Measurements from ENCODE around the gene ITGA6.

ITGA6 gene

DNA sequence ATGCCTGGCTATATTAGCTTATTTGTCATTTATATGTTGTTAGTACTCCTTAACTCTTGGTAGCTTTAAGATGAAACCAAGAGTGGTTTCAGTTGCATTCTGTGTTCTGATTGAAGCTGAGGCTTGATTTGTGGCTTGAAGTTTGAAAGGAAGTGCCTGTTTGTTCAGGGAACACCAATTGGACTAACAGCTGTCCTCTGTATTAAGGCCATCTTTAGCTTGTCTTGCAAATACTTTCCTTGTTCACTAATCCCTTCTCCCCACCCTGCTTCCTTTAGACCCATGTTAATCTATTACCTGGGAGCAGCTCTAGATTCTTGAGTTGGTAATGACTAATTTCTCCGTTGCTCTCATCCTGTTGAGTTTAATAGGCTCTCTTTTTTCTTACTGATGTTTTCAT is 13.4 kb downstream of the ITGA6 start:
- no peak for DNase-seq (ENCODE audit: low read depth in 2 of 2)

DNA sequence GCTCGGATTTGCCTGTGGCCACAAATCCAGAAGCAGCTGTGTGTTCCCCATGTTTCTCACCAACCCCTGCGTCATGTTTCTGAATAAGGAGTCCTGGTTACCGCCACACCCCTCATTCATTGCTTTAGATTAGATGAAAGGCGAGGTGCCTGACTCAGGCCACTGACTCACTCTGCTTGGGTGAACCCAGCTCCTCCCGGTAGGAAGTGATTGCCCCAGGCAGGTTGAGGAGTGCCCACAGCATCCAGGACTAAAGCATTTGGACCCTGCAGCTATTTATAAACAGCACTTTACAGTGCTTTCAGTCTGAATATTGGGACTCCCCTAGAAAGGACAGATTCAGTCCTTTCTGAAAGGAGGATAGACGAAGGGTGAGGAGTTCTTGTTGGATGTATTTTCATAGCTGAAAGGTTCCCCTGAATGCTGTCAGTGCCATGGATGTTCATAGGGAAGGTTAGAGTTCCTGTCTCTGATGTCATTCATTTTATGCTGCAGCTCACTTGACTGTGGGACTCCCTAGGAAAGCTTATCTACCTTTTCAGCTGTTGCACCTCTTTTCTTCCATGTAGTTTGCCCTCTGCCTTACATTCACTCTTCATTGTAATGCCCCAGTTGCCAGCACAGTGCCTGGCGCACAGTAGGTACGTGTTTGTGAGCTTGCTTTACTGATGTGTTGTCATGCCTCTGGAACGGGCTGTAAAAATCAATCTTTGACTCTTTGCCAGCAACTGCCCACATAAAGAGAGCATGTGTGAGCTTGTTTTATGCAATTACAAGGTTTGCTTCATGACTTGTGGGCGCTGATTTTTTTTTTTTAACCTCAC is 14.9 kb downstream of the ITGA6 start:
- peak in 1 of 2 donors; percentile 22 for DNase-seq (ENCODE audit: low read depth in 2 of 2)

DNA sequence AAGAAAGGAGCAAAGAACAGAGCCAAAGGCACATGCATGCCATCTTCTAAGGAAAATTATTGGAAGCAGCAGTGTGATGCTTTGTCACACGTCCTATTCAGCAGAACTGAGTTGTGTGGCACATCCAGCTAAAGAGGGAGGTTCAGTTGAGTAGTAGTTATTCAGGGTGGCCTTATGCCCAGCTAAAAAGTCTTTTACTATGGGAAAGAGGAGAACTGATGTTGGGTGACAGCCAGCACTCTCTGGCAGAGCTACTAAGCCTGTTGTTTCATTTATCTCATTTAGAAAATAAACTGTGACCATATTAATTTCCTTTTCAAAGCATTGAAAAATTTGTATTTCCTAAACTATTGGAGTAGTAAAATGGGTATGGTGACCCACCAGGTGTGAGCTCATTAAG is 18.5 kb downstream of the ITGA6 start:
- no peak for DNase-seq (ENCODE audit: low read depth in 2 of 2)

DNA sequence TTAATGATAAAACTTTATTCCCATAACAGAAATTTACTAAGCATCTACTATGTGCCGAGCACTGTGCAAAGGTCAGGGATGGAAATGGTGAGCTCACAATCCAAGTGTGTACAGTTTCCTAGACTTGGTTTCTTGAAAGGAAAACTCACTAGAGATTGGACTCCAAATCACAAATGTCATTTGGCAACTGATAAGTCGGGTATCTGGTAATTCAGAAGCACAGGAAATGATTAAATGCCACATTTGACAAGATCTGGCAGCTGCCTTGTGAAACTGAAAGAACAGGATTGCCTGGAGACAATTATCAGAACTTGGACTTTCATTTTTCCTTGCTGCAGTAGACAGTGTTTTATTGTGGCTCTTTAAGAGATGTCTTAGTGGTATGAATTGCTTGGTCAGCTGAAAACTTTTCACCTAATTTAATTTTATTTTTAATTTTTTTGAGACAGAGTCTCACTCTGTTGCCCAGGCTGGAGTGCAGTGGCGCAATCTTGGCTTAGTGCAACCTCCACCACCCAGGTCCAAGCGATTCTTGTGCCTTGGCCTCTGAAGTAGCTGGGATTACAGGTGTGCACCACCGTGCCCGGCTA is 19.2 kb downstream of the ITGA6 start:
- DNase-seq (ENCODE audit: low read depth in 2 of 2) = no peak

DNA sequence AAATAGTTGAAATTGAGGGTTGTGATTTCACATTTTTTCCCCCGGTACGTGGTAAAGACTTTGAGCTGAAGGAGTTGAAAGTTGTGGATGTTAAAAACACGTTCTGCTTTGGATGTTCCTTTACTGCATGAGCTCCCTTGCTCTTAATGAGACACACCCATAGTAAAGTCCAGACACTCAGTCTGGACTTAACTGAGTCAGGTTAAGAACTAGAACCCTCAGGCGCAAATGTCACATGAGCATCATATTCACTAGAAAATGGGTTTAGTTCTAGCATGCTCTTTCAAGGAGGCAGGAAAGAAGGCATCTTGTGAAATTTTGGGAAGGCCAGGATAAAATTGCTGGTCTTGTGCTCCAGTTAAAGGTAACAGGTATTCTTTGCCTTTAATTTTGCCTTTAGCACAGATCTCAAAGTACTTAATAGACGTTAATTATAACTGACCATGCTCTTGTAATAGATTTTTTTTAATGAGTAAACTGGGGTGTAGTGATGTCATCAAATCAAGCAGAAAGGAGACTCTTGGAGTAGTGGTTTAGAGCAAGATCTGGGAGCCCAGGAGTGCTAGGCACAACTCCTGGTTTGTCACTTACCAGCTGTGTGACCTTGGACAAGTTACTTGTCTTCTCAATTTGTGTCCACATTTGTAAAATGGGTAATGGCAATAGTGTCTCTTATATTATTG is 20.6 kb downstream of the ITGA6 start:
- DNase-seq (ENCODE audit: low read depth in 2 of 2) = no peak

DNA sequence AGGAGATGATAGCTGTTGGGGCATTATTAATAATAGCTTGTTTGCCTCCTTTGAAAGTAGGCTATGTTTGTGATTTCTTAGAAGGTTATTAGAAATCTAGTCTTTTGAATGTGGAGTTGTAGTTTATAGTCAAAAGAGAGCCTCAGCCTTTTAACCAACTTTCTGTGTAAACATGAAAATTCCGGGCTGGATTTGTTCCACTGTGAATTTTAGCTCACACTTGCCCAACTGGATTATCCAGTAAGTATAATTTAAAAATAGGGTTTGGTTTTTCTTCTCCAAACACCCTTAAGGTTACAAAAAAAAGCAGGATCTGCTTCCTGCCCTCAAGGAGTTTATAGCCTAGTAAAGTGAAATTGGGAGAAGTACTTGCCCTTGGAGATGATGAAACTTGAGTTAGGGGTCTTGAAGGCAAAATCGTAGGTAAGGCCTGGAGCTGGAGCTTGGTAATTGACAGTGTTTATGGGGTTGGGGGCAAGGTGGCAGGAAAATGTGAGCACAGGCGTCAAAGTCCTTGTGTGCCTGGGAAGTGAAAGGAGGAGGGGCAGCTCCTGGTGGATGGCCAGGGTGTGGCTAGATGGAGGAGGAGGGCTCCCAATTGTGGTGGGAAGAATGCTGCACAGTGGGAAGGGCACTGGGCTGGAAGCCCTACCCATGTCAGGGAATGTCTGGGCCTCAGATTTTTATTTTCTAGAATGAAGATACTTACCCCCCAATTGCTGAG is 21.3 kb downstream of the ITGA6 start:
- DNase-seq (ENCODE audit: low read depth in 2 of 2) = no peak

DNA sequence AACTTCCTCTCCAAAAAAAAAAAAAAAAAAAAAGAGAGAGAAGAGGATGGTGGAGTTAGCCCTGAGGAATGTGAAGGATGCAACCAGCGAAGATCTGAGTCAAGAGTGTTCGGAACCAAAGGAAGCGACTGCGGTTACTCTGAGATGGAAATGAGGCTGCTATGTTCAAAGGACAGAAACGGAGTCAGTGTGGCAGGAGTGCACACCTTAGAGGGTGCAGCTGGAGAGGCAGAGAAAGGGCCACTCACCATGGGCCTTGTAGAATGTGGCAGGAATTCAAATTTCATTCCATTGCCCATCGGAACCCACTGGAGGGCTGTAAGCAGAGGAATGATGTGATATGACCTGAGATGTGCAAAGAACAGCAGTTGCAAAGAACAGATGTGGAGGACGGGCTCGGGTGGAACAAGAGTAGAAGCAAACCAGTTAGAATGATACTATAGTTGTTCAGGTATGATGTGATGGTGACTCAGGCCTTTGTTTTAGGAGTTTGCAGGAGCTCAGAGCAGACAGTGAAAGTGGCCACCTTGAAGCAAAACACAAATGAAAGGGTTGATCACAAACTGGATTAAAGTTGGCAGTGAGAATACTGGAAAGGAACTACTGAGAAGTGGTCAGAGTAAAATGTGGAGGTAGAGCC is 22.6 kb downstream of the ITGA6 start:
- DNase-seq (ENCODE audit: low read depth in 2 of 2) = no peak

DNA sequence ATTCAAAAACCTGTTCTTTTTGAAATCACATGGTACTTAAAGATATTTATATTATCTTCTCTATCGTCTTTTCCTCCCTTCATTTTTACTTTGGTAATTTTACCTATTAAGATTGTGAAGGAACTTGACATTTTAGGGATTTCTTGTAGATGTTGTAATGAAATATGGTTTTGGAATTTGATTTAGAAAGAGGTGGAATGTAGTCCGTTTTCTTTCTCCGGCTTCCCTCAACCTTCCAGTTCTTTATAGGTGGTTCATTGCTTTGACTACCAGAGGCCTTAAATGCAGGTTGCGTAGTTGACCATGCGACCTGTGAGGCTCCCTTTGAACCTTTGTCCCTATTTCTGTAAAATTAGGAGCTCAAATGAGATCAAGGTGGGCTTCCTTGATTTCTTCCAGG is 24.5 kb downstream of the ITGA6 start:
- DNase-seq (ENCODE audit: low read depth in 2 of 2) = no peak

DNA sequence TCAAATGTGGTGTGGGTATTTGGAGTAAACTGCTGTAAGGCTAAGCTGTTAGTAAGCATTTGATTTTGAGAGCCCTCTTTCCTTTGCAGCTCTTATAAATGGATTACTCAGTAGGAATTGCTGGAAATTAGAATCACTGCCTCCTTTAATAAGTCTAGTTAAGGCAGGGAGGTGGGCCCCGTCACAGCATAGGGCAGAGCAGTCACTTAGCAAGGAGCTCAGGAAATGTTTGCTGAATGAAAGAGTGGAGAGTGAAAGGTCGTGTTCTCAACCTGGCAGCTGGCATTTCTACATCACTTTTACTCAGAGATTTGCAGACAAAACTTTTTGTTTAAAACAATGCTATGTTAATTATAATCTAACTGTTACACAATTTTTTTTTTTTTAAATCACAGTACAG is 25.5 kb downstream of the ITGA6 start:
- no peak for DNase-seq (ENCODE audit: low read depth in 2 of 2)

DNA sequence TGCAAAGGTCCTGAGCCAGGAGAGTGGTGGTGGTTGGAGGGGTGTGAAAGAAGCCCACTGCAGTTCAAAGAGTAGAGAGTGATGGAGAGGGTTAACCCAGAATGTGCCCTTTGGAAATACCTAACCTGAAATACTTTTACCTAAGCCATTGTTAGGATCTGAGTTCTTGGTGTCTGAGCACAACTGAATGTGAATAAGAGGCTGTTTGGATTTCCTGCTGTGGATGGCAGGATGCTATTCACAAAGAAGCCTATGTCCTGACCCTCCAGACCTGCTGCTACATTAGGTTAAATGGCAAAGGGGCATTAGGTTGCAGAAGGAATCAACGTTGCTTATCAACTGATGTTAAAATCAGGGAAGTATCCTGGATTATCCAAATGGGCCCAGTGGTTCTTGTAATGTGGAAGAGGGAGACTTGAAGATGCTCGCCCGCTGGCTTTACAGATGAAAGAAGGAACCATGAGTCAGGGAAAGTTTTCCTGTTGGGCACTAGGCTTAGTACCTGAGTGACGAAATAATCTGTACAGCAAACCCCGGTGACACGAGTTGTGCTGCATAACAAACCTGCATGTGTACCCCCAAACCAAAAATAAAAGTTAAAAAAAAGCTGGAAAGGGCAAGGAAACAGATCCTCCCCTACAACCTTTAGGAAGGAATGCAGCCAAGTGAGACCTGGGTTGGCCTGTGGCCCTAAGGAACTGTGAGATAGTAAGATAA is 27.2 kb downstream of the ITGA6 start:
- no peak for DNase-seq (ENCODE audit: low read depth in 2 of 2)

DNA sequence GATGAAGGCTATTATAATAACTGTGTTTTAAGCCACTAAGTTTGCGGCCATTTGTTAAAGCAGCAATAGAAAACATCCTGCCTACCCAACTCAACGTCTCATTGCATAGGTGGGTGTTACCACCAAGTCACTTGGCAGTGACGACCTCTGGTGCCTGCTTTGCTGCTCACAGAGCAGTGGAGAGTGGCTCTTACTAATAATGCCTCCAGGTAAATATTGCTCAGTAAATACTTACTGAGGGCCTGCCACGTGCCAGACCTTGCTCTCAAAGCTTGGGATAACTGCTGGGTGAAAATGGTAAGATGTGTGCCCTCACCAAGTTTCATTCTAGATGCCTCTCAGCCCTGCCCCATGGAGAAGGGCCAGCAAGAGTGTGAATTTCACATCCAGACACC is 27.7 kb downstream of the ITGA6 start:
- no peak for DNase-seq (ENCODE audit: low read depth in 2 of 2)

DNA sequence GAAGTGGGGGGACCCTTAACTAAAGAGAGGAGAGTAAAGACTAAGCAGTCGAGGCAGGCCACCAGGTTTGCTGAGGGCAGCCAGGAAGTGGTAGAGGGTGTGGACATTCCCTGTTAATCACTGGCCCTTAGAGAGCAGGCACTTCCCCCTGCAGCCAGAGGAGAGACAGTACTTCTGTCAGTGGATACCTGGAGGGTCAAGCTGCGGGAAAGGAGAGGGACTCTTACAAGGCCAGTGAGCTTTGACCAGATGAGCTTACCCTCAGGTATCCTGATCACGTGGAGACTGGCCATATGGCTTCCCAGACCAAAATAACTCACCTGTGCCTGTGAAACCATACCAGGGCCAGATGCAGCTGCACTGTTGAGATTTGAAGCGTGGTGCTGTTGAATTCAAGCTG is 28.6 kb downstream of the ITGA6 start:
- no peak for DNase-seq (ENCODE audit: low read depth in 2 of 2)

DNA sequence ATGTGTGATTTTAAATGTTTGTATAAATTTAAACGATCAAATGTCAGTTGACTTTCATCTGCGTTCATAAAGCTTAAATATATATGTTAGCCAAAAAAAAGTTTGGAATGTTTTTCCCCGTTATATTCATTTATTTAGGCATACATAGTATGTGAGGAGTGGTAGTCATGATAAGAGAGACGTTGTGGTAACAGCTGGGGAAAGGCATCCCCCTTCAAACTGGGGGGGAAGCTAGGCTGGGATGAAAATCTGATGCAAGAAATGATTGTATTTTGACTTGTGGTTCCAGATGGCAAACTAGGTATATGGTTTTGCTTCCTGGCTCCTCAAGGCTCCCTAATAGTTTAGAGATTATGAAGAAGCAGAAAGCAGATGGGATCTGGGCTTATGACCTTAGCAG is 30.1 kb downstream of the ITGA6 start:
- DNase-seq (ENCODE audit: low read depth in 2 of 2) = no peak

DNA sequence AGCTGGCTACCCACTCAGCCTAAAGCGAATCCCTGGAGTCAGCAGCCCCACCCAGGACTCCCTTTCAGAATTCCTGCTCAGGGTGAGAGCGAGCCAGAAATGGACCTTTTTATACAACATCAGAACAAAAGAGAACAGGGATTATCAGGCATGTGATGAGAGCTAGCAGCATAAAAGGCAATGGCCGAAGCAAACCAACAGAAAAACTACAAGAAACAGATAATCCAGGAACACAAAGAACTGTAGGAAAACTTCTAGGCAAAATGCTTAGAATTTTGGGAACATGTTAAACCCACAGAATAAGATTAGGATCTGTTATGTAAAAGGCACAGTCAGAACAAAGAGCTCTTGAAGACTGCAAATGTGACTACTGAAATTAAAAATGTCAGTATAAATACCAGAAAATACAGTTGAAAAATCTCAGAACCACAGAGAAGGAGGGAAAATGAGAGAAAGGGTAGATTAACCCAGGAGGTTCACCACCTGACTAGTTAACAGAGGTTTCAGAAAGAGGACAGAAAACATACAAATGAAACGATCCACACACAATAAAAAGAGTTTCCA is 31.3 kb downstream of the ITGA6 start:
- no peak for DNase-seq (ENCODE audit: low read depth in 2 of 2)

DNA sequence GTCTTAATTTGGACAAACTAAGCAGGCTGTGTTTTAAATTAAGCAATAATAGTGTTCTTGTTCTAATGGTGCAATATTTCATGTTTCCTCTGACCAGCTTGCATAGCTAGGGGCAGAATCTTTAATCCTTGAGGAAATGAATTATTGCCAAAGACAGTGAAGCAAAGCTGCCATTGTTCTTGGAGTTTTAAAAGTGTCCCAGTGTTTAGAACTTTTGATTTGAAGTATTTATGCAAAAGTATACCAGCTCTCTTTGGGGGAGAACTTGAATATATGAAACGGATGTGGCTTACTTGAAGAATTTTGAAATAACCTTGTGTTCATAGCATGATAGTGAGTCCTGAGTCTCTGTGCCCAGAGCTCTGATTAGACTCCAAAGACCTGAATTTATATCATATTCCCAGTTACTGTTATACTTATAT is 33.4 kb downstream of the ITGA6 start:
- DNase-seq (ENCODE audit: low read depth in 2 of 2) = no peak

DNA sequence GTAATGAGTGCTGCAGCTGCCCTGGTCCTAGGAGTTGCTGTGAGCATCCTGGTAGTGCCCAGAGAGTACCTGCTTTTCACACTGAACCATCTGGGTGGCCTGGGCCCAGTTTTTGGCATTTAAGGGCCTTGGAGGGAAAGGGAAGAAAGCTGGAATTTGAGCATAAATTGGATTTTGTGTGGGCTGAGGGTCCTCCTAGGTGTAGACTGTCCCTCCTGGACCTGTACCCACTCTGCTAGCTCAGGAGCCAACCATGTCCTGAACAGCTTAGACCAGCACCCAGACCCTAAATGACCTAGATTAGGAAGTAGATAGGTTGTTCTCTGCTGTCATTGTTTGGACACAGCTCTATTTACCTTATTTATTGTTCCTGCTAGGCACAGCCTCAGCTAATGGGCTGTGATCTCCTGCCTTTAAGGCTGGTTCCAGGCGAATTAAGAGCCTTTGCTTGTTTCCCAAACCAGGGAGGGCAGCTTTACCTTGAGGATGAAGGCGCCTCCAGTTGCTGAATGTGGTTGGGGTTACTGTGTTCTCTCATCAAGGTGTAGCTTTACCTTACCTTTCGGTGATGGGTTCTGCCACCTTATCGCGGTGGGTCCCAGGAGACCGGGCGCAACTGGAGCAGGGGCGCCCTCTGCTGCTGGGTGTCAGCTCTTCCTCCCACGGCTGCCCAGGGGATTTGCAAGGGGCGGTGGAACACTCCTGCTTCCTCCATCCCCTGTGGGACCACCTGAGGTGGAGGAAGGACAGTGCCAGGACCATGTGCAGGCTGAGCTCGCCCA is 34.4 kb downstream of the ITGA6 start:
- peak; percentile 50 to 72 for DNase-seq (ENCODE audit: low read depth in 2 of 2)

DNA sequence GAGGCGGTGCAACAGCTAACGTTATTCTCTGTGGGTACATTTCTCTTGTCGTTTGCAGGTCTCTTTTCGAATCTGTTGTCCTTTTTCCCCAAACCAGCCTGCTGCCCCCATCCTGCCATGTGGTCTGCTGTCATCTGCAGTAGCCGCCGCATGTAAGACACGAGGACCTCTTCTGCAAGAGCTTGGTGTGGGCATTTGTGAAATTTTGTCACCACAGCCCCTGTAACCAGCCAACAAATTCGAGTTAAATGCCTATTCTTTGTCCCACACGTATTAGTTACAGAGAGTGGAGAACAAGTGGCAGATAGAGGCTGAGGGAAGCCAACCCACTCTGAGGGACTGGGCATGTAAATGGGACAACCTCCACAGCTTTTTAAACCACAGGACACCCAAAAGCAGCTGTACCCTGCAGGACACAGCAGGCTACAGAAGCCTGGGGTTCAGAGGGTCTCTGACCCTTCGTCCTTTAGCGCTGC is 35.0 kb downstream of the ITGA6 start:
- DNase-seq (ENCODE audit: low read depth in 2 of 2) = no peak

DNA sequence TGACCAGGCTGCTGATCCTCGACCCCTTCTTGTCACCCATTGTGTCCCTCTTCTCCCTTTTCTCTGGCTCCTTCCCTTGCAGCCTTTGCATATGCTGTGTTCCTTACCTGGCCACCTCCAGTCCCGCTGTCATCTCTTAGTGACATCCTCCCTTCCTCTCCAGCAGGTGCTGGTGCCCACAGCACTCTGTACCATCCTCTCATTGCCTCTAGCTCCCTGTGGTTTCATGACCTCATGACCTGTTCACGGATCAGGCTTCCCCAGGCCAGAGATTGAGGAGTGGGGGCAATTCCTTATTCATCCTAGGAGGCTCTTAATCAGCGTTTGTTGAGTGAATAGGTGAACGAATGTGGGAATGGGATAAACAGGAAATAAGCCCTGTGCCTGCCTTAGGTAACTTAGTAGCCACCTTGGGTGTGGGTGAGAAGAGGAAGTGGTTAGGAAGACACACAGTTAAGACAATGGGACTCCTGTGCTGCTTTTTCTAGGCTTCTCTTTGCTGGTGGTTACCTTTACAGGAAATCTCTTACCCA is 35.5 kb downstream of the ITGA6 start:
- DNase-seq (ENCODE audit: low read depth in 2 of 2) = no peak

DNA sequence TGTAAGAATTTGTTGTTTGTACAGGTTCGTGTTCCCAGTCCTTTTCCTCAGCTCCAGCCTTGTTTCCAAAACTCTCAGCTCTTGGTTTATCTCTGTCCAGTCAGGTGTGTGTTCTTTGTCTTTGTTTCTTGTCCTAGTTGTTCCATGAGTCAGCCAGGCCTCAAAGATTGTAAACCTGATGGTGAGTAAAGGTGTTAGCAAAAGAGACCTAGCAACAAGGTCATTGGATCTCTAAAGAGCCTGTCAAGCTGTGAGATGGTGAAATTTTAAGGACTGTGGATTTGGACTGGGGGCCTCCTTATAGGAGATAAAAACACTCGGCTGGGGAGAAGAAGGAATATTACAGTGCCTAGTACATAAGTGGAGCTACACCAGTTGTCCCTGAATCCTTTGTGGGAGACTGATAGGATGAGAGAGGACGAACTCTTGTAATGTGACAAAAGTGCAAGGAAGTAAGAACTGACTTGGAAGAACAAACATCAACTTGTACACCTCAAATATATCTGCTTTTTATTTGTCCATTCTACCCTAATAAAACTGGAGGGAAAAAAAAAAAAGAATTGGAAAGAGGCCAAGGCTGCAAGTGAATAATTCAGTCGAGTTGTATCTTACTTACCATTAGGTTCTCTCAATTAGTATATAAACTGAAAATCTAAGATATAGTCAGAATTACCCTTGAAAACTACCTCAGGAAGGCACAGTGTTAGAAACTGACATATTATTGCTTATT is 37.2 kb downstream of the ITGA6 start:
- no peak for DNase-seq (ENCODE audit: low read depth in 2 of 2)
